Heart right ventricle (tissue), 16 donors: ENCODE results near the gene USP31. TPM values are rescaled to one million over a fixed set of nuclear protein-coding genes. Genes with fewer than 3 reads are reported as not detected.
A peak's percentile ranks its signal among the peaks of the same experiment; 100 is the strongest.

Experiments
- ATAC-seq, 8 donors: fragments of 200-7000 bp; cut with Tn5 transposase; one replicate each; pipeline ENCODE4 v1.9.1; 2020; ENCODE audit warnings: mild to moderate bottlenecking in 8 of 8, moderate library complexity in 8 of 8, moderate number of reproducible peaks in 1 of 8
- DNase-seq, 2 donors: peaks; one replicate each; pipeline ENCODE4 v3.0.0-alpha.2; 2020
- H3K27ac ChIP-seq, 10 donors: fragments of 200-600 bp; sonication (generic) in 2 of 10; one replicate each; pipeline versions ENCODE4 v1.5.0 to v1.8.0; 2020 to 2022; ENCODE audit warnings: mild to moderate bottlenecking in 3 of 10
- H3K27me3 ChIP-seq, 7 donors: fragments of 200-600 bp; one replicate each; pipeline ENCODE4 v1.8.0; 2021 to 2022; ENCODE audit warnings: mild to moderate bottlenecking in 2 of 7
- H3K36me3 ChIP-seq, 9 donors: fragments of 200-600 bp; sonication (generic) in 1 of 9; one replicate each; pipeline versions ENCODE4 v1.5.0 to v1.8.0; 2020 to 2022; ENCODE audit warnings: mild to moderate bottlenecking in 2 of 9
- H3K4me1 ChIP-seq, 9 donors: fragments of 200-600 bp; sonication (generic) in 1 of 9; one replicate each; pipeline versions ENCODE4 v1.5.0 to v1.8.0; 2020 to 2022; ENCODE audit warnings: mild to moderate bottlenecking in 4 of 9
- H3K4me3 ChIP-seq, 10 donors: fragments of 200-600 bp; sonication (generic) in 2 of 10; one replicate each; pipeline versions ENCODE4 v1.5.0 to v1.8.0; 2020 to 2022; ENCODE audit warnings: mild to moderate bottlenecking in 7 of 10, moderate library complexity in 2 of 10
- H3K9me3 ChIP-seq, 11 donors: fragments of 200-600 bp in 10 of 11; sonication (generic) in 2 of 11; one replicate each; pipeline versions ENCODE4 v1.5.0 to v1.8.0; 2013 to 2022; ENCODE audit warnings: mild to moderate bottlenecking in 2 of 11, control low read depth in 1 of 11, moderate library complexity in 1 of 11
- CTCF ChIP-seq, 9 donors: fragments of 200-600 bp; sonication (generic) in 2 of 9; IDR thresholded peaks; one replicate each; pipeline versions ENCODE4 v1.5.0 to v1.8.0; 2021 to 2022; ENCODE audit warnings: antibody characterized with exemption in 9 of 9, mild to moderate bottlenecking in 5 of 9, moderate library complexity in 1 of 9
- WGBS, 2 donors: extraction: QIAGEN DNeasy Blood & Tissue Kit; methylation state at CpG; one replicate each; pipeline ENCODE4 v1.1.7; 2013; ENCODE audit warnings: inconsistent platforms in 1 of 2; 5-methylcytosine and 5-hydroxymethylcytosine counted together
- intact Hi-C, 10 donors: fragments of 100-400 bp; cut with DNase I; formaldehyde crosslinking; loops; one replicate each; pipeline versions ENCODE4 v1.11.1 to v1.14.2; 2022
- polyA plus RNA-seq, 2 donors: library from polyadenylated mRNA; stranded (reverse); fragments of 200-250 nt; gene quantifications; one replicate each; pipeline ENCODE4 v1.2.3, GENCODE V29; 2013
- total RNA-seq, 10 donors: library from RNA; stranded (reverse); fragmentation: NEBNext Ultra II Directional in 3 of 10; extraction: Animal tissue kit (Norgen Biotek cat#: 25700) in 3 of 10; gene quantifications; one replicate each; pipeline versions ENCODE4 v1.2.1 to v1.2.4, GENCODE V29; 2021 to 2023
- donor health status: Arrhythmogenic right ventricular cardiomyopathy.
- donor health status: ischemic (EF 13 %, LVEDD 7.1; RV severe dilation, severe dysfunction).
- donor health status: healthy with polysubstance abuse.
- donor health status: DM: no; HTN: yes; CAD: no.
- donor health status: DM: no; HTN: no; CAD: no.
- donor health status: ischemic (EF 25% LVEDD 6.9; RV normal size, moderate dysfunction).
- donor health status: ischemic (EF 25% LVEDD 5.7; RV mildly dilated, moderate dysfunction).
- donor health status: healthy.
- donor health status: DM: yes; HTN: yes; CAD: no.
- donor health status: Ischemic cardiomyopathy.
- donor health status: ischemic (EF 35%, LVEDD 5.7; RV mildly dilated, moderate dysfunction).
- donor health status: nonischemic (EF 11% LVEDD 7.7; RV severe dilation, severe dysfunction).
- donor health status: DM: yes; HTN: yes; CAD: no.
- donor health status: PGD.
- donor health status: ischemic (EF 29% LVEDD 5.4; RV normal size, mild dysfunction).
- donor health status: nonischemic (EF 23%, LVEDD 6.1; RV moderate dilation, normal function).

USP31 gene
- total and polyA plus RNA-seq, 12 donors, result 8.9 to 32.1 (median 22.4) TPM

- H3K4me1 ChIP-seq, result no peaks in the 10 kb centered on the region
- H3K9me3 ChIP-seq, result no peaks in the 10 kb centered on the region
- intact Hi-C loops, result no loop called here
- peaks cover 0 to 15% (median 0%) of the 10 kb centered on the region in 7 donors for H3K27me3 ChIP-seq
- peak in 3 of 8 donors; percentile 49 to 70 (median 59) for ATAC-seq
- H3K27ac ChIP-seq, result no peak overlapping the region
- 32 to 33% methylated on average over 7 of the region's 7 CpGs for WGBS, 2 donors
- TF ChIP-seq CTCF (IDR thresholded peaks at IDR 0.05), result peak in 6 of 9 donors; percentile 26 to 52 (median 43)
- no peak overlapping the region for H3K4me3 ChIP-seq
- no peaks in the 10 kb centered on the region for H3K36me3 ChIP-seq
- no peak for DNase-seq
Observed at GRCh38 chr16:23155445-23156049, 6.3 kb upstream of the USP31 start.

- Histone ChIP-seq H3K27ac (no peak overlapping the region), H3K9me3 (no peaks in the 10 kb centered on the region), H3K4me3 (no peak overlapping the region), H3K4me1 (peaks cover 0 to 17% (median 14%) of the 10 kb centered on the region in 9 donors), H3K27me3 (peaks cover 0 to 15% (median 0%) of the 10 kb centered on the region in 7 donors), H3K36me3 (no peaks in the 10 kb centered on the region)
- DNase-seq, result no peak
- intact Hi-C loops, result no loop called here
- no peak for TF ChIP-seq CTCF (IDR thresholded peaks at IDR 0.05)
- no peak for ATAC-seq
- 79 to 84% methylated on average over 12 of the region's 12 CpGs for WGBS, 2 donors
Observed at GRCh38 chr16:23152386-23153178, 3.3 kb upstream of the USP31 start.

GRCh38 chr16:23149993-23150364, 727 bp upstream of the USP31 start:
- TF ChIP-seq CTCF (IDR thresholded peaks at IDR 0.05), result no peak
- no peaks in the 10 kb centered on the region for H3K36me3 ChIP-seq
- H3K4me3 ChIP-seq, result peak overlapping the region; percentile 16 to 80 (median 60)
- peaks cover 3 to 41% (median 37%) of the 10 kb centered on the region in 9 donors for H3K4me1 ChIP-seq
- H3K27me3 ChIP-seq, result peaks cover 0 to 7% (median 0%) of the 10 kb centered on the region in 7 donors
- ATAC-seq, result no peak
- DNase-seq, result no peak
- WGBS, 2 donors, result 51 to 54% methylated on average over 4 of the region's 4 CpGs
- intact Hi-C loops, result loop anchor here in 7 of 10 donors (2.0 to 10.0 kb wide), 5 partner anchors 65 to 85 kb away; no protein-coding TSS in a partner anchor
- no peaks in the 10 kb centered on the region for H3K9me3 ChIP-seq
- peak overlapping the region in 9 of 10 donors; percentile 8 to 93 (median 54) for H3K27ac ChIP-seq

- no peaks in the 10 kb centered on the region for H3K36me3 ChIP-seq
- H3K27me3 ChIP-seq, result peaks cover 0 to 1% (median 0%) of the 10 kb centered on the region in 7 donors
- peaks cover 3 to 54% (median 46%) of the 10 kb centered on the region in 9 donors for H3K4me1 ChIP-seq
- peak overlapping the region; percentile 73 to 96 (median 84) for H3K27ac ChIP-seq
- DNase-seq, result peak; percentile 64 to 85
- H3K9me3 ChIP-seq, result no peaks in the 10 kb centered on the region
- intact Hi-C loops, result loop anchor here in 7 of 10 donors (2.0 to 10.0 kb wide), 5 partner anchors 64 to 84 kb away; no protein-coding TSS in a partner anchor
- WGBS, 2 donors, result 0 to 1% methylated on average over 95 to 102 of the region's 103 CpGs
- TF ChIP-seq CTCF (IDR thresholded peaks at IDR 0.05), result no peak
- H3K4me3 ChIP-seq, result peak overlapping the region; percentile 37 to 92 (median 78)
- peak; percentile 21 to 74 (median 52) for ATAC-seq
Observed at GRCh38 chr16:23148513-23149266, 562 bp downstream of the USP31 start.
